Hematopoietic multipotent progenitor cell treated with erythropoietin and hydrocortisone succinate and interleukin-3 and kit ligand, for 6 days (in vitro differentiated cells): ENCODE measurements around the gene CCT6A.
"Not testable (repeated sequence)": the region's sequence is repeated elsewhere in the genome, so short reads cannot be mapped to it uniquely, and the experiment has no call there.

Experiments
- DNase-seq: peaks from one replicate; pipeline ENCODE4 v3.0.0-alpha.2; 2015

CCT6A gene

GRCh38 chr7:56053379-56053778, 1.8 kb downstream of the CCT6A start:
- no peak for DNase-seq

GRCh38 chr7:56053993-56054392, 2.4 kb downstream of the CCT6A start:
- DNase-seq = no peak

DNA sequence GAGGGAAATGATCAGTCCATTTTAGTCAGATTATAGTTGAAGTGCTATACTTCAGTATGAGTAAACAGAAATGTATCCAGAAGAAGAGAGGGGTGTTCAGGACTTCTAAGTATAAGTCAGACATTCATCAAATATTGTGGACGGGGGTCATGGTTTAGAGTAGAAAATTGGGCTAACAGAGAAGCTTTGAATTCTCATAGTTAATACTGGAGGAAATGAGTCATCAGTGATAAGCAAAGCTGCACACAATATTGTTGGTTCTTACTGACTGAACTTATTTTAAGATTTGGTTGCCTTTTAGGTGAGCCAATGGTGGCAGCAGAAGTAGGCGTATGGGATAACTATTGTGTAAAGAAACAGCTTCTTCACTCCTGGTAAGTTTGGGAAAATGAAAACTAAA, 10.8 kb downstream of the CCT6A start:
- DNase-seq = peak; percentile 74

- DNase-seq = no peak
Measured at GRCh38 chr7:56063500-56063881, 11.9 kb downstream of the CCT6A start.

GRCh38 chr7:56063882-56064625, 12.5 kb downstream of the CCT6A start, which contains the start of gene SUMF2:
TSS of gene SUMF2 (plus strand) at chr7:56064286. CDS start at chr7:56064312, 26 bp downstream.
- peak; percentile 95 for DNase-seq

DNA sequence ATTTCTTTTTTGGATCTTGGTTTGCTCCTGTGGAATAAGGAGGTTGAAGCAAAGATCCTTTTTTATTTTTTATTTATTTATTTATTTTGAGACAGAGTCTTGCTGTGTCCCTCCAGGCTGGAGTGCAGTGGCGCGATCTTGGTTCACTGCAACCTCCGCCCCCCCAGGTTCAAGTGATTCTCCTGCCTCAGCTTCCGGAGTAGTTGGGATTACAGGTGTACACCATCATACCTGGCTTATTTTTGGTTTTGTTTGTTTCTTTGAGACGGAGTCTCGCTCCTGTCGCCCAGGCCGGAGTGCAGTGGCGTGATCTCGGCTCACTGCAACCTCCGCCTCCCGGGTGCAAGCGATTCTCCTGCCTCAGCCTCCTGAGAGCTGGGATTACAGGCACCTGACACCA, 14.8 kb downstream of the CCT6A start:
- not testable (repeated sequence) for DNase-seq

DNA sequence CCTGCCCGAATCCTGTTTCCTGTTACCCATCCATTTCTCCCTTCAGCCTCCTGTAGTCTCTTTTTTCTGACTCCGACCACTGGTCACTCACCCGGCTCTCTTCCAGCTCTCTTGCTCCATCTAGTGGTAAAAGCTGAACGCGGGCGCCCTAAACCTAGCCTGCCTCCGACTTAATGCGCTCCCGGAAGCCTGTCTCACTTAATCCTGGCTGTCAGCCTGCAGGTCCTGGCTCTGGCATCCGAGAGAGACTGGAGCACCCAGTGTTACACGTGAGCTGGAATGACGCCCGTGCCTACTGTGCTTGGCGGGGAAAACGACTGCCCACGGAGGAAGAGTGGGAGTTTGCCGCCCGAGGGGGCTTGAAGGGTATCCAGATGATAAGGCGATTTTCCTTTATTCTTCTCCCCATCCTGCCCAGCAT, 22.8 kb downstream of the CCT6A start:
- peak; percentile 90 for DNase-seq

GRCh38 chr7:56077681-56078080, 26.1 kb downstream of the CCT6A start:
- no peak for DNase-seq

GRCh38 chr7:56078196-56078595, 26.6 kb downstream of the CCT6A start:
- no peak for DNase-seq

DNA sequence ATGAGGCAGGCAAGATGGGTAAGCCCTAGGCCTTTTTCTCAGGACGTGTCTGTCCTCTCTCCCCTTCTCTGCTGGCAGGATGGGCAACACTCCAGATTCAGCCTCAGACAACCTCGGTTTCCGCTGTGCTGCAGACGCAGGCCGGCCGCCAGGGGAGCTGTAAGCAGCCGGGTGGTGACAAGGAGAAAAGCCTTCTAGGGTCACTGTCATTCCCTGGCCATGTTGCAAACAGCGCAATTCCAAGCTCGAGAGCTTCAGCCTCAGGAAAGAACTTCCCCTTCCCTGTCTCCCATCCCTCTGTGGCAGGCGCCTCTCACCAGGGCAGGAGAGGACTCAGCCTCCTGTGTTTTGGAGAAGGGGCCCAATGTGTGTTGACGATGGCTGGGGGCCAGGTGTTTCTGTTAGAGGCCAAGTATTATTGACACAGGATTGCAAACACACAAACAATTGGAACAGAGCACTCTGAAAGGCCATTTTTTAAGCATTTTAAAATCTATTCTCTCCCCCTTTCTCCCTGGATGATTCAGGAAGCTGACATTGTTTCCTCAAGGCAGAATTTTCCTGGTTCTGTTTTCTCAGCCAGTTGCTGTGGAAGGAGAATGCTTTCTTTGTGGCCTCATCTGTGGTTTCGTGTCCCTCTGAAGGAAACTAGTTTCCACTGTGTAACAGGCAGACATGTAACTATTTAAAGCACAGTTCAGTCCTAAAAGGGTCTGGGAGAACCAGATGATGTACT, 28.1 kb downstream of the CCT6A start:
- DNase-seq = peak; percentile 33

GRCh38 chr7:56080726-56081435, 29.3 kb downstream of the CCT6A start:
- DNase-seq = not testable (repeated sequence)

DNA sequence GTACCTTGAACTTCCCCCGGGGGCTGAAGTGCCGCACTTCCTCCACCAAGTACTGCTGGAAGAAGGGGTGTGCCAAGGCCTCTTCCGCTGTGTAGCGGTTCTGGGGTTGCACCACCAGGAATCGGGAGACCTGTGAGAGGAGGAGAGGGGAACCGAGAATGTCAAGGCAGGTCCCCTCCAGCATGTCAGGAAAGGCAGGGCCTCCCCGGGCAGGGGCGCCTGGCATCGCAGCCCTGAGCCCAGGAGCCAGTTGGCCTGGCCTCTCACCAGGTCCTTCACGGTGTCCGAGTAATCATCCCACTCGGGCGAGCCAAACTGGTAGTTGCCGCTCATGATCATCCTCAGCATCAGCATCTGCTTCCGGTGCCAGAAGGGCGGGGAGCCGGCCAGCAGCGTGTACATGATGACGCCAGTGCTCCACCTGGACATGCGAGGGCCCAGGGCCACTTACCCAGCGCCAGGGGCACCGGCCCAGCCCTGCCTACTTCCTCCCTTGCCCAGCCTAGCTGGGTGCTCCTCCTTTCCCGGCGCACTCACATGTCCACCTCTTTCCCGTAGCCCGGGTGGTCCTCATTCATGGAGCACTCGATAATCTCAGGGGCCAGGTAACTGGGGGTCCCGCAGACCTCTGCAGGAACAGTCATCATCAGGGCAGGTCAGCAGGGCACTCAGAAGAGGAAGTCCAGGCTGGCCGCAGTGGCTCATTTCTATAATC, 30.2 kb downstream of the CCT6A start:
- no peak for DNase-seq

GRCh38 chr7:56083150-56083785, 31.7 kb downstream of the CCT6A start:
- DNase-seq = no peak

- no peak for DNase-seq
Measured at GRCh38 chr7:56086761-56087160, 35.2 kb downstream of the CCT6A start.

DNA sequence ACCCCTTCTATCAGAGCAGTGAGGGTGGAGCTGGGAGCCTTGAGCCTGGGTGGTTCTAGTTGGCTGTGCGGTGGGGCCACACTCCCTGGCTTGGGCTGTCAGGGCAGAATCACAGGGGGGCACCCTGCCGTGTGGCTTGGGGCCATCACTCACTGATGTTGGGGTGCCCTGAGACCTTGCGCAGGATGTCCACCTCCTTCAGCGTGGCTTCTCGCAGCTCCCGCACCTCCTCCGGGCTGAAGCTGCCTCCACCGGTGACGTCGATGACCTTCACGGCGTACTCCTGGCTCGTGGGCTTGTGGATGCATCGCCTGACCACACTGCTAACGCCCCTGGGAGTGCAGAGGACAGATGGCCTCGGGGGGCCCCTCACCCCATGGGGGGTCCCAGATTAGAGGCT, 35.9 kb downstream of the CCT6A start:
- no peak for DNase-seq

DNA sequence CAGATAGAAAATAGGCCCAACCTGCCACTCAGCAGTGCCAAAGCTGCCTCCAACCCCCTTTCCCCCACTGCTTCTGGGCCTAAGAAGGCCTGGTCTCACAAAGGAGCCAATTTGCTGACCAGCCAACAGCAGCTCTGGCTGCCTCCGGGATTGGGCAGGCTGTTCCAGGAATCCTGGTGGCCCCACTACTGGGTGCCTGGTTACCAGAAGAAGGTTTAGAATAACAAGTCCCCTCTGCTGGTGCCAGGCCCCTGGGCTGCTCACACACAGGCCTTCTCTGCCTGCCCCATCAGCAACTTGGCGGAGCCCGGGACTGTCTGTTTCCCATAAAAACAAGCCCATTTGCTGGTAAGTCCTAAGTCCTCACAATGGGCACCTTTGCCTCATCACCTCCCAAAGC, 40.0 kb downstream of the CCT6A start:
- DNase-seq = no peak

- DNase-seq = not testable (repeated sequence)
Measured at GRCh38 chr7:56092388-56092787, 40.8 kb downstream of the CCT6A start.

DNA sequence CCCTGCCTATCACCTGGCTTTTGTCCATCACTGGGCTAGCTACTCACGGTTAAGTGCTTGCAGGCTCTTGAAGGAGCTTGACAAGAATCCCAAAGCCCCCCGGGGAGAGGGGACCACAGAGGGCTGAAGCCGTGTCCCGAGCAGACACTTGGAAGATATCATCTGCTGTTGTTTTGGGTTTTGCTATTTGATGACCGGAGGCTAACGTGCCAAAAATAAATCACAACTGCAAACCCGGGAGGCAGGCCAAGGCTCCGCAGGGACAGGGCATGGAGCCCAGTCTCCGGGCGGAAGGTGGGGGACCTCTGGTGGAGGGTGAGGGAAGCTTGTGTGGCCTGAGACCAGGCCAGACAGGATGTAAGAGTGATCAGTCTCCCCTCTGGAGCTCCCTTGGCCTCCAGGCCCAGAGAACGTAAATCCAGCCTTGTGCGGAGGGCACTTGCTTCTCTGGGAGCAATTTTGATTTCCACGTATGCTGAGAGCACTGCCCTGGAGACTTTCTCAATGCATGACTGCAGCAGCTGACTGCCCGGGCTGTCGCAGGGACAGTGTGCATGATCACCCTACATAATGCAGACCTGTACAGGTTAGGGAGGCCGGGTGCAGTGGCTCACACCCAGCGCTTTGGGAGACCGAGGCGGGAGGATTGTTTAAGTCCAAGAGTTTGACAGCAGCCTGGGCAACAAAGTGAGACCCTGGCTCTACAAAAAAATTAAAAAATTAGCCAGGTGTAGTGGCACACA, 41.4 kb downstream of the CCT6A start, which contains the start of gene PHKG1:
Gene PHKG1, minus strand, starts transcription at position 164 of the 743 bp plus-strand sequence. CDS start 4,011 bp downstream, outside the sequence.
- DNase-seq = peak; percentile 31

DNA sequence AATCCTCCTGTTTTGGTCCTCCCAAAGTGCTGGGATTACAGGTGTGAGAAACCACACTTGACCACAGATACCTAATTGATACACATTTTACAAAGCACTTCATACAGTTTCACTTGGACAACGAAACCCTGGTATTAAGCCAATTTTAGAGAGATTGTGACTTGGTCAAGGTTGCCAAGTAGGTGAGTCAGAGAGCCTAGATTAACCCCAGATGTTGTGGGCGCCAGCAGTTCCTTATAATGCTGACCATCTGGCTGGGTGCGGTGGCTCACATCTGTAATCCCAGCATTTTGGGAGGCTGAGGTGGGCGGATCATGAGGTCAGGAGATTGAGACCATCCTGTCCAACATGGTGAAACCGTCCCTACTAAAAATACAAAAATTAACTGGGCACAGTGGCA, 46.1 kb downstream of the CCT6A start:
- DNase-seq = peak; percentile 81

DNA sequence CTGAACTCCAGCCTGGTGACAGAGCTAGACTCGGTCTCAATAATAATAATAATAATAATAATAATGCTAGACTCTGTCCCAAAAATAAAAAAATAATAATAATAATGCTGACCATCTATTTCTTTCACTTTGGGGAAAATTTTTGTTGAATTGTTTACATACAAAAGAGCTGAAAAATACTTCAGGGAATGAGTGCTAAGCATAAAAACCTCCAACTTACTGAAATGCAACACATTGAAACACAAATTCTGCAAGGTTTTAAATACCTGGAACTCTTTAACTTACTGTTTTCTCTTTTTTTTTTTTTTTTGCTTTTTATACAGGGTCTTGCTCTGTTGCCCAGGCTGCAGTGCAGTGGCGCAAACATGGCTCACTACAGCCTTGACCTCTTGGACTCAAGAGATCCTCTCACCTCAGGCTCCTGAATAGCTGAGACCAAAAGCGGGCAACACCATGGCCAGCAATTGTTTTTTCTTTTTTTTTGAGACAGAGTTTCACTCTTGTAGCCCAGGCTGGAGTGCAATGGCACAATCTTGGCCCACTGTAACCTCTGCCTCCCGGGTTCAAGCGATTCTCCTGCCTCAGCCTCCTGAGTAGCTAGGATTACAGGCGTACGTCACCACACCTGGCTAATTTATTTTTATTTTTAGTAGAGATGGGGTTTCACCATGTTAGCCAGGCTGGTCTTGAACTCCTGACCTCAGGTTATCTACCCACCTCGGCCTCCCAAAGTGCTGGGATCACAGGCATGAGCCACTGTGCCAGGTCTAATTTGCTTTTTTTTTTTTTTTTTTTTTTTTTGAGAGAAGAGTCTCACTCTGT, 46.8 kb downstream of the CCT6A start:
- not testable (repeated sequence) for DNase-seq

- DNase-seq = no peak
Measured at GRCh38 chr7:56099653-56100052, 48.1 kb downstream of the CCT6A start.
